Measurements from ENCODE around the gene MAML1.
A peak's percentile ranks its signal among the peaks of the same experiment; 100 is the strongest.
"Not testable (repeated sequence)": the region's sequence is repeated elsewhere in the genome, so short reads cannot be mapped to it uniquely, and the experiment has no call there.

MAML1 gene

GRCh38 chr5:179733772-179734126 is 1.1 kb downstream of the MAML1 start:
- FAIRE-seq (no peak), DNase-seq (ENCODE audit: low spot score) (no peak)

DNA sequence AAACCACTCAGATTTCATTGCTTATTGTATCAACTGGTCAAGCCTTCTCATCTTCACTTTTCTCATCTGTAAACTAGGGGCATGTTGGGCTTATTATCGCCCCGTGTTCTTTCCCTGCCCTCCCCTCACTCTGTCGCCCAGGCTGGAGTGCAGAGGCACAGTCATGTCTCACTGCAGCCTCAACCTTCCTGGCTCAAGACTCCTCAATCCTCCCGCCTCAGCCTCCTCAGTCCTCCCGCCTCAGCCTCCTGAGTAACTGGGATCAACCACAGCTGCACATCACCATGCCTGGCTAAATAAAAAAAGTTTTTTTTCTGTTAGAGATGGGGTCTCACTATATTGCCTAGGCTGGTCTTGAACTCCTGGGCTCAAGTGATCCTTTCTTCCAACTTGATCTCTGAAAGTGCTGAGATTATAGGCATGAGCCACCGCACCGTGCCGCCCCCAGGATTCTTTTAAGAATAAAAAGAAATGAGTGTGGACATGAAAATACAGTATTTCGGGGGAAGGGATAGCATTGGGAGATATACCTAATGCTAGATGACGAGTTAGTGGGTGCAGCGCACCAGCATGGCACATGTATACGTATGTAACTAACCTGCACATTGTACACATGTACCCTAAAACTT is 2.0 kb downstream of the MAML1 start:
- FAIRE-seq (no peak), DNase-seq (ENCODE audit: low spot score) (no peak)

DNA sequence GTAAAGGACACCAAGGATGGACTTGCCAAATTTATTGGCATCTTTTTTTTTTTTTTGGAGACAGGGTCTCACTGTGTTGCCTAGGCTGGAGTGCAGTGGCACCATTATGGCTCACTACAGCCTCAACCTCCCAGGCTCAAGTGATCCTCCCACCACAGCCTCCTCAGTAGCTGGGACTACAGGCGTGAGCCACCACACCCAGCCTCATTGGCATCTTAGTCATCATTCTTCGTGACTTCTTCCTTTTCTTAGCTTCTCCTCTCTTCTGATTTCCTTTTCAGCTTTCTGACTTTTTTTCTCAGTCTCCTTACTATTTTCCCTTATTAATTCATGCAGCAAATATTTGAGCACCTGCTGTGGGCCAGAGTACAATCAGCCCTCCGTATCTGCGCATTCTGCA is 6.1 kb downstream of the MAML1 start:
- FAIRE-seq (no peak), DNase-seq (ENCODE audit: low spot score) (no peak)

DNA sequence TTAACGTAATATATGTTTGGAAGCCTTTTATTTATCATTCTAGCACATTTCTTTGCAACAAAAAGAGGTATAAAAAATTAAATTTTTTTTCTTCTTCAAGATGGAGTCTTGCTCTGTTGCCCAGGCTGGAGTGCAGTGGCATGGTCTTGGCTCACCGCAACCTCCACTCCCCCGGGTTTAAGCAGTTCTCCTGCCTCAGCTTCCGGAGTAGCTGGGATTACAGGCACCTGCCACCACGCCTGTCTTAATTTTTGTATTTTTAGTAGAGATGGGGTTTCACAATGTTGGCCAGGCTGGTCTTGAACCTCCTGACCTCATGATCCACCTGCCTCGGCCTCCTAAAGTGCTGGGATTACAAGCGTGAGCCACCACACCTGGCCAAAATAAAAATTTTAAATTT is 11.5 kb downstream of the MAML1 start:
- DNase-seq (ENCODE audit: low spot score); FAIRE-seq: not testable (repeated sequence)

GRCh38 chr5:179746872-179747271 is 14.2 kb downstream of the MAML1 start:
- FAIRE-seq = no peak
- no peak for DNase-seq (ENCODE audit: low spot score)

DNA sequence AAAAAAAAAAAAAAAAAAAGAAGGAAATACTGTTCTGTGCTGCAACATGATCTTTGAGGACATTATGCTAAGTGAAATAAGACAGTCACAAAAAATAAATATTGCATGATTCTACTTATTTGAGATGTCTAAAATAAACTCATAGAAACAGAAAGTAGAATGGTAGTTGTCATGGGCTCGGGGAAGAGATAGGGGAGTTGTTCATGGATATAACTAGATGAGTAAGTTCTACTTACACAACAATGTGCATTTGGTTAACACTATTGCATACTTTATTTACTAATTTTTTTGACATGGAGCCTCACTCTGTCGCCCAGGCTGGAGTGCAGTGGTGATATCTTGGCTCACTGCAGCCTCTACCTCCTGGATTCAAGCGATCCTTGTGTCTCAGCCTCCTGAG is 15.2 kb downstream of the MAML1 start:
- DNase-seq (ENCODE audit: low spot score) (no peak), FAIRE-seq (no peak)

GRCh38 chr5:179749857-179750508 is 17.4 kb downstream of the MAML1 start:
- DNase-seq (ENCODE audit: low spot score) = no peak
- no peak for FAIRE-seq

DNA sequence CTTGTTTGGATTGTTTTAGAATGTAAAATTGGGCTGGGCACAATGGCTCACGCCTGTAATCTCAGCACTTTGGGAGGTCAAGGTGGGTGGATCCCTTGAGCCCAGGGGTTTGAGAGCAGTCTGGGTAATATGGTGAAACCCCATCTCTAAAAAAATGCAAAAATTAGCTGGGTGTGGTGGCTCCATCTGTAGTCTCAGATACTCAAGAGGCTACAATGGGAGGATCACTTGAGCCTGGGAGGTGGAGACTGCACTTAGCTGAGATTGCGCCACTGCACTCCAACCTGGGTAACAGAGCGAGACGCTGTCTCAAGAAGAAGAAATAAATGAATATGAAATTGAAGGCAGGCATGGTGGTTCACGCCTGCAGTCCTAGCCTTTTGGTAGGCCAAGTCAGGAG is 21.3 kb downstream of the MAML1 start:
- FAIRE-seq = no peak
- DNase-seq (ENCODE audit: low spot score) = no peak

DNA sequence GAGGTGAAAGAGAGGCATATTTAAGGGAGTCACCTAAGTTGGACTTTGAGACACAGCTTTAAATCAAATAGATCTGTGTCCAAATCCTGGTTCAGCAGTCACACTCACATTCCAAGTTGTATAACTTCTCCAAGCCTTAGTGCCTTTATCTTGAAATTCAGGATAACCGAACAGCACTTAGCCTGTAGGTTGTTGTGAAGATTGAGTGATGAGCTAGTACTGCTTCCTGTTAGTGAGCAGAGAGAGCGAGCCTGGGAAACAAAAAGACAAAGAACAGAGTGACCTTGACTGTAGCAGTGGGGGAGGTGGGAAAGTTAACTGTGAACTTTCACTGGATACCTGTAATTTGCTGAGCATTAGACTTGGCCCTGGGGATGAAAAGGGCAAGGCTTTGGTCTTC is 22.4 kb downstream of the MAML1 start:
- DNase-seq (ENCODE audit: low spot score) (no peak), FAIRE-seq (no peak)

- no peak for FAIRE-seq
These were observed 26.3 kb downstream of the MAML1 start for GRCh38 chr5:179758955-179759354.

DNA sequence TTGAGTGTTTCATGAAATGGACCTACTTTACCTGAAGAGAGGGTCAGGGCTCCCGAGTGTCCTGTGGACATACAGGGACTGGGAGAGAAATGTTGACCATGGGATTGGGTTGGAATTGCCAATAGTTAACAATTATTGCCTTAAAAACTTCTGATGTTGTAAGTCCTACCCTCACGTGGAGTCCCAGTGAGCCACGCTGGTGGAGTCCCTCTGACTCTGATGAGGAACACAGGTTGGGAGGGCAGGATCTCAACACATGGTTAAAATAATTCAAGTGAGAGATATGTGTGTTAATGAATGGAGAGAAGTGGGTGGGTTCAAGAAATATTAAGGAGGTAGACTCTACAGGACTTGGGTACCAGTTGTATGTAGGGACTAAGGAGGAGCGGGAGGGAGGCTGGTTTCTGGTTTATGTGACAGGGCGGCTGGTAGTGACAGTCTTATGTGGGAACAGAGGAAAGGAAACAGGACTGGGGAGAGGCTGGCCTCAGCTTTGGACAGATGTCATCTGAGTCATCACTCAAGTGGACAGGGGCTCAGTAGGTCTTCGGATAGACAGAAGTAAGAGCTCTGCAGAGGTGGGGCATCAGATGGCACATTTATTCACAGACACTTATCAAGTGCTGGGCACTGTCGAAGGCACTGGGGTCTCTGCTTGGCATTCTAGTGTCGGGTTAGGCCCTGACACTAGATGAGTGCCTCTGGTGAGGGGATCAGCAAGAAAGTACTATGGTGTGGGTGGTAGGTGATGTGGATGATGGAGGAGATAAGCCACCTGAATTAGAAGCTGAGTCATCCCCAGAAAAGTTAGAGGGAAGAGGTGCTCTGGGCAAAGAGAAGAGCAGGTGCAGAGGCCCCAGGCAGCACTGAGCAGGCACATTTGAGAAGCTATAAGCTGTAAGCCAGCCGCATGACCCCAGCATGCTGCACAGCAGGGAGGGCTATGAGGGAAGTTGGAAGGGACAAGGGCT is 27.2 kb downstream of the MAML1 start:
- DNase-seq (ENCODE audit: low spot score) (no peak), FAIRE-seq (no peak)

More at GRCh38 chr5:179758955-179759354, 26.3 kb downstream of the MAML1 start:
- no peak for DNase-seq (ENCODE audit: low spot score)

- no peak for FAIRE-seq
These were observed 29.6 kb downstream of the MAML1 start for GRCh38 chr5:179762079-179762780.

GRCh38 chr5:179762781-179763176 is 30.2 kb downstream of the MAML1 start:
- DNase-seq (ENCODE audit: low spot score) (no peak), FAIRE-seq (no peak)

More at GRCh38 chr5:179762079-179762780, 29.6 kb downstream of the MAML1 start:
- peak; percentile 19 for DNase-seq (ENCODE audit: low spot score)

- DNase-seq (ENCODE audit: low spot score) (peak; percentile 66), FAIRE-seq (peak; percentile 76)
These were observed 30.8 kb downstream of the MAML1 start for GRCh38 chr5:179763215-179763945.

- DNase-seq (ENCODE audit: low spot score) (no peak), FAIRE-seq (no peak)
These were observed 31.4 kb downstream of the MAML1 start for GRCh38 chr5:179764056-179764455.

DNA sequence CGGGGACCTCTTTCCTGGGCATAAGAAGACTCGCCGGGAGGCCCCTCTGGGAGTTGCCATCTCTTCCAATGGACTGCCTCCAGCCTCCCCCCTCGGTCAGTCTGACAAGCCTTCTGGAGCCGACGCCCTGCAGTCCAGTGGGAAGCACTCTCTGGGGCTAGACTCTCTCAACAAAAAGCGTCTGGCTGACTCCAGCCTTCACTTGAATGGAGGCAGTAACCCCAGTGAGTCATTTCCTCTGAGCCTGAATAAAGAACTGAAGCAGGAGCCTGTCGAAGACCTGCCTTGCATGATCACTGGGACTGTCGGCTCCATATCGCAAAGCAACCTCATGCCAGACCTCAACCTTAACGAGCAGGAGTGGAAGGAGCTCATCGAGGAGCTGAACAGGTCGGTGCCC is 32.8 kb downstream of the MAML1 start:
- FAIRE-seq (peak; percentile 83), DNase-seq (ENCODE audit: low spot score) (peak; percentile 83)

DNA sequence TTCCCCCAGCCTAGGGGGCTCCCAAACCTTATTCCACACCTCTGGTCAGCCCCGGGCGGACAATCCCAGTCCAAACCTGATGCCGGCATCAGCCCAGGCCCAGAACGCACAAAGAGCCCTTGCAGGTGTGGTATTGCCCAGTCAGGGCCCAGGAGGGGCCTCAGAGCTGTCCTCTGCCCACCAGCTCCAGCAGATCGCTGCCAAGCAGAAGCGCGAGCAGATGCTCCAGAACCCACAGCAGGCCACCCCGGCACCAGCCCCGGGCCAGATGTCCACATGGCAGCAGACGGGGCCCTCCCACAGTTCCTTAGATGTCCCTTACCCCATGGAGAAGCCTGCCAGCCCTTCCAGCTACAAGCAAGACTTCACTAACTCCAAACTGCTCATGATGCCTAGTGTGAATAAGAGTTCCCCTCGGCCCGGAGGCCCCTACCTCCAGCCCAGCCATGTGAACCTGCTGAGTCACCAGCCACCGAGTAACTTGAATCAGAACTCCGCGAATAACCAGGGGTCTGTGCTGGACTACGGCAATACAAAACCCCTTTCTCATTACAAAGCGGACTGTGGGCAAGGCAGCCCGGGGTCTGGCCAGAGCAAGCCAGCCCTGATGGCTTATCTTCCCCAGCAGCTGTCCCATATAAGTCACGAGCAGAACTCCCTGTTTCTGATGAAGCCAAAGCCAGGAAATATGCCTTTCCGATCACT is 33.6 kb downstream of the MAML1 start:
- peak; percentile 56 for DNase-seq (ENCODE audit: low spot score)
- FAIRE-seq = no peak

DNA sequence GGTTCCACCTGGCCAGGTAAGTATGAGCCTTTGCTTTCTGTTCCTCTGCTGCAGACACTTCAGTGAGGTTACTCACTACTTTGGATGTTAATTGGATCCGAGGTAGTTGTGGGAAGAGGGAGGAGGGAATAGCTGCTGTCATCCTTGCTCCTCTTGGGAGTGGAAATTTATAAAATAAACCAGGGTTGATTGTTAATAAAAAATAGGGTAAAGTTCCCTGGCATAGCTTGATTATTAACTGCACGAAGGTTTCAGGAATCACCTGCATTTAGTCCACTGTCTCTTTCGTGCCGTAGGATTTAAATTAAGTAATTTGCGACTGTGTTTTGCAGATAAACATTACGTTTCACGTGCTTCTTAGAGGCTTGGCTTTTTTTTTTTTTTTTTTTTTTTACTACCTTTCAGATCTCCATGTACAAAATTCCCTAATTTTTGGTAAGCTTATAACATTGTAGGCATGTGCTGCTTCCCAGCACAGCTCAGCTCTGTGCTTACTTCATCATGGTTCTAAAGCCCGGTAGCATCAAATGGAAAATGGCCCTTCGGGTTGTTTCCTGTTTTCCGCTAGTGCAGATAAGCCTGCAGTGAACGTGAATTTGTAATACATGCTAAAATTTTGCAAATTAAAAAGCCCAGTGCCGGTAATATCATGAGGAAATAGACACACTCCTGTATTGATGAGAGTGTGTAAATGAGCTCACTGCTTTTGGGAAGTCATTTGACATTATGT is 34.3 kb downstream of the MAML1 start:
- DNase-seq (ENCODE audit: low spot score) = peak; percentile 10
- FAIRE-seq = no peak

GRCh38 chr5:179767496-179768100 is 35.0 kb downstream of the MAML1 start:
- FAIRE-seq (no peak), DNase-seq (ENCODE audit: low spot score) (no peak)
